ENCODE measurements around the gene DCLK3. TPM values are rescaled to one million over a fixed set of nuclear protein-coding genes. Genes with fewer than 3 reads are reported as not detected.

The DCLK3 gene
- total and polyA plus RNA-seq, 4 donors = 0.04 to 0.80 (median 0.21) TPM

DNA sequence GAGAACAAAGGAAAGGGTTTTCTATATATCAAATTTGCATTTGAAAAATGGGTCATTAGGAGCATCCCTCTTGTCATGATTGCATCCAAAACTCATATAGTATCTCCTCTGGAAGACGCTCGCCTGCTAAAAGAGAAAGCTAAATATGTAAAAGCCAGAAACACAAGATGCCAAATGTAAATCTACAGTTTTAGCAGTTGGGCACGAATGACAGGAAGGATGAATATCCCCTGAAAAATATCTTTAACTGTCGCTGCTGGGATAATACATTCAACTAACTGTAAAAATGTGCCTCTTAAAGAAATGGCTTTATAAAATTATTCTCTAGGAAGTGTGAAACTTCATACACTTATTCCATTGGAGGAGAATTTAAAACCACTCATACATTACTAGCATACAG is 101.7 kb downstream of the DCLK3 start:
- Histone ChIP-seq H3K9me3 (ENCODE audit: control insufficient read depth in 4 of 4, insufficient read depth in 3 of 4, low read length in 3 of 4) (no peaks in the 10 kb centered on the region), H3K4me1 (ENCODE audit: control insufficient read depth in 5 of 5, insufficient read depth in 5 of 5, low read length in 5 of 5) (no peaks in the 10 kb centered on the region), H3K27me3 (ENCODE audit: control insufficient read depth in 3 of 3, insufficient read depth in 3 of 3, low read length in 2 of 3) (no peaks in the 10 kb centered on the region), H3K9ac (ENCODE audit: insufficient read depth in 1 of 2, low read length in 2 of 2) (no peak overlapping the region), H3K27ac (ENCODE audit: low read depth in 1 of 2, low read length in 1 of 2) (no peak overlapping the region), H3K4me3 (no peak overlapping the region), H3K36me3 (ENCODE audit: control insufficient read depth in 4 of 4, insufficient read depth in 4 of 4, low read length in 4 of 4) (no peaks in the 10 kb centered on the region)
- ATAC-seq (ENCODE audit: insufficient read depth, low FRiP score) (no peak), DNase-seq (no peak)
- 65 to 80% methylated on average over 4 of the region's 4 CpGs for WGBS, 2 donors
- TF ChIP-seq, protein P1, sequence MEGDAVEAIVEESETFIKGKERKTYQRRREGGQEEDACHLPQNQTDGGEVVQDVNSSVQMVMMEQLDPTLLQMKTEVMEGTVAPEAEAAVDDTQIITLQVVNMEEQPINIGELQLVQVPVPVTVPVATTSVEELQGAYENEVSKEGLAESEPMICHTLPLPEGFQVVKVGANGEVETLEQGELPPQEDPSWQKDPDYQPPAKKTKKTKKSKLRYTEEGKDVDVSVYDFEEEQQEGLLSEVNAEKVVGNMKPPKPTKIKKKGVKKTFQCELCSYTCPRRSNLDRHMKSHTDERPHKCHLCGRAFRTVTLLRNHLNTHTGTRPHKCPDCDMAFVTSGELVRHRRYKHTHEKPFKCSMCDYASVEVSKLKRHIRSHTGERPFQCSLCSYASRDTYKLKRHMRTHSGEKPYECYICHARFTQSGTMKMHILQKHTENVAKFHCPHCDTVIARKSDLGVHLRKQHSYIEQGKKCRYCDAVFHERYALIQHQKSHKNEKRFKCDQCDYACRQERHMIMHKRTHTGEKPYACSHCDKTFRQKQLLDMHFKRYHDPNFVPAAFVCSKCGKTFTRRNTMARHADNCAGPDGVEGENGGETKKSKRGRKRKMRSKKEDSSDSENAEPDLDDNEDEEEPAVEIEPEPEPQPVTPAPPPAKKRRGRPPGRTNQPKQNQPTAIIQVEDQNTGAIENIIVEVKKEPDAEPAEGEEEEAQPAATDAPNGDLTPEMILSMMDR (IDR thresholded peaks at IDR 0.05; ENCODE audit: control extremely low read depth, extremely low read depth) = no peak

Other genes with a start within 250 kb of the DCLK3 start
- 10 to 100 TPM; 23.9 to 34.3 TPM for gene TRANK1, start 180.5 kb upstream of the DCLK3 start, total RNA-seq
- gene TRANK1, start 180.5 kb upstream of the DCLK3 start, polyA plus RNA-seq = 1 to 10 TPM; 4.3 to 6.2 TPM
- gene EPM2AIP1, start 228.6 kb upstream of the DCLK3 start, total RNA-seq = 10 to 100 TPM; 19.6 to 62.6 TPM
- 1 to 10 TPM; 7.1 to 8.3 TPM for gene EPM2AIP1, start 228.6 kb upstream of the DCLK3 start, polyA plus RNA-seq
- gene MLH1, start 229.0 kb upstream of the DCLK3 start, total RNA-seq = 10 to 100 TPM; 35.6 to 66.4 TPM
- gene MLH1, start 229.0 kb upstream of the DCLK3 start, polyA plus RNA-seq = 10 to 100 TPM; 14.3 to 23.9 TPM